Keratinocyte (primary cell): Measurements from ENCODE around the gene MX1. TPM values are rescaled to one million over a fixed set of nuclear protein-coding genes. Genes with fewer than 3 reads are reported as not detected.

Experiments
- DNase-seq: peaks from one replicate; pipeline ENCODE4 v3.0.0-alpha.2; 2011; ENCODE audit warnings: low read depth, missing footprints, low spot score
- FAIRE-seq: peaks from 2 replicates; lab custom pipeline; 2011; peaks lifted over from hg19 to GRCh38; lab: Jason Lieb, UNC
- H2AFZ ChIP-seq: 2 replicates; pipeline ENCODE4 v1.6.0; 2012; ENCODE audit warnings: low read length, control low read depth, inconsistent platforms; ENCODE audit not compliant: control insufficient read depth
- H3K27ac ChIP-seq: 2 replicates; pipeline ENCODE4 v1.5.1; 2011; ENCODE audit warnings: low read length; ENCODE audit not compliant: control insufficient read depth, insufficient read depth
- H3K27me3 ChIP-seq: 3 replicates; pipeline ENCODE4 v1.6.0; 2011; ENCODE audit warnings: low read length; ENCODE audit not compliant: control insufficient read depth, insufficient read depth; ENCODE audit errors: extremely low read depth
- H3K36me3 ChIP-seq, 2 experiments: 2 replicates in 1 of 2; 3 replicates in 1 of 2; pipeline ENCODE4 v1.5.1; 2011; ENCODE audit warnings: low read length in 2 of 2, mild to moderate bottlenecking in 1 of 2; ENCODE audit not compliant: control insufficient read depth in 2 of 2, insufficient read depth in 2 of 2; ENCODE audit errors: extremely low read depth in 1 of 2
- H3K4me1 ChIP-seq: 3 replicates; pipeline ENCODE4 v1.5.1; 2011; ENCODE audit warnings: low read length; ENCODE audit not compliant: control insufficient read depth, insufficient read depth; ENCODE audit errors: extremely low read depth
- H3K4me2 ChIP-seq: 3 replicates; pipeline ENCODE4 v1.6.0; 2011; ENCODE audit warnings: low read depth, low read length; ENCODE audit not compliant: control insufficient read depth, insufficient read depth; ENCODE audit errors: extremely low read depth
- H3K4me3 ChIP-seq, 3 experiments: fragments of 200-600 bp in 1 of 3; sonication (generic) in 1 of 3; 2 replicates in 2 of 3; 3 replicates in 1 of 3; pipeline ENCODE4 v1.5.1; 2011 to 2016; ENCODE audit warnings: low read length in 3 of 3, mild to moderate bottlenecking in 3 of 3, control low read depth in 2 of 3, inconsistent platforms in 1 of 3, low read depth in 1 of 3, mixed read lengths in 1 of 3, mixed run types in 1 of 3, moderate library complexity in 1 of 3; ENCODE audit not compliant: control insufficient read depth in 2 of 3, insufficient read depth in 2 of 3; ENCODE audit errors: extremely low read depth in 1 of 3
- H3K79me2 ChIP-seq: 2 replicates; pipeline ENCODE4 v1.6.0; 2012; ENCODE audit warnings: low read length; ENCODE audit not compliant: control insufficient read depth, insufficient read depth
- H3K9ac ChIP-seq: 3 replicates; pipeline ENCODE4 v1.6.0; 2011; ENCODE audit warnings: low read length; ENCODE audit not compliant: control insufficient read depth, insufficient read depth; ENCODE audit errors: extremely low read depth
- H3K9me1 ChIP-seq: 3 replicates; pipeline ENCODE4 v1.6.0; 2011; ENCODE audit warnings: low read length; ENCODE audit not compliant: control insufficient read depth, insufficient read depth; ENCODE audit errors: extremely low read depth
- H3K9me3 ChIP-seq: 2 replicates; pipeline ENCODE4 v1.5.1; 2012; ENCODE audit warnings: low read depth, low read length; ENCODE audit not compliant: control insufficient read depth
- H4K20me1 ChIP-seq: 3 replicates; pipeline ENCODE4 v1.6.0; 2011; ENCODE audit warnings: low read length; ENCODE audit not compliant: control insufficient read depth, insufficient read depth; ENCODE audit errors: extremely low read depth
- CTCF ChIP-seq, 3 experiments: IDR thresholded peaks in 1 of 3; conservative IDR thresholded peaks in 1 of 3; optimal IDR thresholded peaks in 1 of 3; 2 replicates in 2 of 3; 3 replicates in 1 of 3; pipeline versions ENCODE3 to v1.5.1; 2011; ENCODE audit warnings: low read length in 3 of 3, mild to moderate bottlenecking in 3 of 3, moderate library complexity in 2 of 3, control low read depth in 1 of 3, inconsistent platforms in 1 of 3; ENCODE audit not compliant: insufficient read depth in 2 of 3; ENCODE audit errors: extremely low read depth in 1 of 3
- EZH2 ChIP-seq: IDR thresholded peaks from one replicate; pipeline ENCODE4 v1.6.1; 2012; ENCODE audit warnings: inconsistent platforms, mild to moderate bottlenecking, low read length, moderate library complexity
- dilution Hi-C: fragments of 300-500 bp; cut with MboI; formaldehyde crosslinking; loops from one replicate; pipeline ENCODE4 v1.7.0; 2020; ENCODE audit warnings: low sequenced_read_pairs; ENCODE audit not compliant: extremely low pct_ligation_motif_present
- polyA plus RNA-seq, 5 experiments: library from polyadenylated mRNA; depleted of rRNA in 3 of 5; stranded (reverse) in 3 of 5; stranded (forward) in 1 of 5; unstranded in 1 of 5; fragments of >200 nt; gene quantifications; 1 replicate in 1 of 5; 2 replicates in 3 of 5; 3 replicates in 1 of 5; pipeline versions ENCODE4 v1.2.1 to v1.2.3, GENCODE V29; 2011 to 2012; ENCODE audit warnings: missing spikeins in 2 of 5, low read depth in 1 of 5, low replicate concordance in 1 of 5

Gene MX1
- polyA plus RNA-seq, 1 donor (not counting 4 experiments of a cell fraction or from before 2014, with no cell fraction given) = 151 TPM

- TF ChIP-seq EZH2 = no peak
- no peak for TF ChIP-seq CTCF (optimal IDR thresholded peaks at IDR 0.05 in 1 of 3, IDR thresholded peaks at IDR 0.05 in 1 of 3, conservative IDR thresholded peaks at IDR 0.05 in 1 of 3; ENCODE audit: extremely low read depth in 1 of 3, insufficient read depth in 2 of 3, low read length in 3 of 3)
- Histone ChIP-seq H3K27ac (no peak overlapping the region), H3K27me3 (no peaks in the 10 kb centered on the region), H3K9ac (no peak overlapping the region), H4K20me1 (no peaks in the 10 kb centered on the region), H3K36me3 (peaks cover 16 to 58% of the 10 kb centered on the region in 2 experiments), H3K79me2 (no peaks in the 10 kb centered on the region), H3K4me1 (no peaks in the 10 kb centered on the region), H2AFZ (no peak overlapping the region), H3K9me3 (no peaks in the 10 kb centered on the region), H3K4me3 (no peak overlapping the region), H3K4me2 (no peak overlapping the region), H3K9me1 (no peaks in the 10 kb centered on the region)
- no peak for DNase-seq
- no peak for FAIRE-seq
- dilution Hi-C loops = no loop called here
Measured at GRCh38 chr21:41439248-41439647, 13.2 kb downstream of the MX1 start.

- Histone ChIP-seq H3K36me3 (peaks cover 17 to 60% of the 10 kb centered on the region in 2 experiments), H3K27ac (no peak overlapping the region), H3K4me1 (no peaks in the 10 kb centered on the region), H3K9me3 (no peaks in the 10 kb centered on the region), H3K27me3 (no peaks in the 10 kb centered on the region), H3K9me1 (no peaks in the 10 kb centered on the region), H2AFZ (no peak overlapping the region), H3K4me3 (no peak overlapping the region), H3K9ac (no peak overlapping the region), H3K4me2 (no peak overlapping the region), H3K79me2 (no peaks in the 10 kb centered on the region), H4K20me1 (no peaks in the 10 kb centered on the region)
- TF ChIP-seq EZH2 (no peak), CTCF (optimal IDR thresholded peaks at IDR 0.05 in 1 of 3, IDR thresholded peaks at IDR 0.05 in 1 of 3, conservative IDR thresholded peaks at IDR 0.05 in 1 of 3; ENCODE audit: extremely low read depth in 1 of 3, insufficient read depth in 2 of 3, low read length in 3 of 3) (no peak)
- dilution Hi-C loops = no loop called here
- FAIRE-seq (no peak), DNase-seq (no peak)
Measured at GRCh38 chr21:41441546-41441945, 15.5 kb downstream of the MX1 start.
